Hematopoietic multipotent progenitor cell treated with erythropoietin and hydrocortisone succinate and interleukin-3 and kit ligand, for 17 days (in vitro differentiated cells): ENCODE results near the gene IL1A.

Experiments used
- DNase-seq: peaks from one replicate; pipeline ENCODE4 v3.0.0-alpha.2; 2015; ENCODE audit warnings: low spot score

IL1A gene

DNA sequence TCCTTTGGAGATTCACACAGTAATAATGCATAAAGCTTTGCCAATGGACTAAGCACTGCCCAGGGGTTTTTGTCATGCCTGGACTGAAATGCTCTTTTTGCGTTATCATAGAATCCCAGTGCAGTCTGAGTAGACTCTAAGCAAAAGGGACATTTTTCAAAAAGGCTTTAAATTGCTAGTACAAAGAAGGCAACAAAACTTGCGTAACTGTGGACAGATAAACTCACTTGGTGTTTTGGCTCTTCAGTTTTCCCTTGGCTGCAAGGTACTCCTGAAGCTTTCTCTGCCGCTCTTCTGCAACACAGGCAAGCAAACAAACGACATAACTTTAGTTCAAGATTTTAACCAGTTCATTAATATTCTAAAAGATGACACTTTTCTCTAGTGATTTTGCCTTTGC lies 22.0 kb downstream of the IL1A start:
- no peak for DNase-seq

DNA sequence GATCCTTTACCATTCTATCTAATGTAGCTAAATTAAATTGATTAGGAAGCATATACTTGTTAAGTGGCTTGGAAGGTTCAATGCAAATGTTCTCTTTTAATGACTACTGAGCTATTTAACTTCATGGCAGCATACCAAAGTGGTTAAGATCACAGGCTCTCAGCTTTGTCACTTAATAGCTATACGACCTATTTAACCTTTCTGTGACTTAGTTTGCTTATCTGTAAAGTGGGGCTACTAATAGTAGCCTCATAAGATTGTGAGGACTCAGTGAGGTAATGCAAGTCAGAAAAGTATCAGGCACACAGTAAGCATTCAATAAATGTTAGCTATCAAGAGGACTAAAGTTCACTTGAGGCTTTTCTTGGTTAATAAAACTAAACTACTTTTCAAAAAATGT lies 24.1 kb downstream of the IL1A start:
- DNase-seq: no peak

DNA sequence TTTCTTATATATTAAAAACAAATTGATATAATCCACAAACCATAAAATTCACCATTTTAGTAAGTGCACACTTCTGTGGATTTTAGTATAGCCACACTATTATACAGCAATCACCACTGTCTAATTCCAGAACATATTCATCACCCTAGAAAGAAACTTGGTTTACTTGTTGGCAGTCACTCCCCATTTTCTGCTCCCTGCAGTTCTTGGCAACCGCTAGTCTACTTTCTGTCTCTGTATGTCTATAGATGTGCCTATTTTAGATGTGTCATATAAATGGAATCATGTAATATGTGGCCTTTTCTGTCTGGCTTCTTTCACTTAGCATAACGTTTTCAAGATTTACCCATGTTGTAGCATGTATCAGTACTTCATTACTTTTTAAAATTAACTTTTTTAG lies 25.6 kb downstream of the IL1A start:
- no peak for DNase-seq

DNA sequence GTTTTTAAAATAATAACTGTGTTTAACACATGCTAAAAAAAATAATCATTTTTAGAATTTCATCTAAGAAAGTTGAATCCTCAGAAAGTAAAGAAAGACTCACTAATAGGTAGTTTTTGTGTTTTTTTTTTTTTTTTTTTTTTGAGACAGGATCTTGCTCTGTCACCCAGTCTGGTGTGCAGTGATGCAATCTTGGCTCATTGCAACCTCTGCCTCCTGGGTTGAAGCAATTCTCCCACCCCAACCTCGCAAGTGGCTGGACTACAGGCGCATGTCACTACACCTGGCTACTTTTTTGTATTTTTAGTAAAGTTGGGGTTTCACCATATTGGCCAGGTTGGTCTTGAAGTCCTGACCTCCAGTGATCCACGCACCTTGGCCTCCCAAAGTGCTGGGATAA lies 27.0 kb downstream of the IL1A start:
- no peak for DNase-seq

DNA sequence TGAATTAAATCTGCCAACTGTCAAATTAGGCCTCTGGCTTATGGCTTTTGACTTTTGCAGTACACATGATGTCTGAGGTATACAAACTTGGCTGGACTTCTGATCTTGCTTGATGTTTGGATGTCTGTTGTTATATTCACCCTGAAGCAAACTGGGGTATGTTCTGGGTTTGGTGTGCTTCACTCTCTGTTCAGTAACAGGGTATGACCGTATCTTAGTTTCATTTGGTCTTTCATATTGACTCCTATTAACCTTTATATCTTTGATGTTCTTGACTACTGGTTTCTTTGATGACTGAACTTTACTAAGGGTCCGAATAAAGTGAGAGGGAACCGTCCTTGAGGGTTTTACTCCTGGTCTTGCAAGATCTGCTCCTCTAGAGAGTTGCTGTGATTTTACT lies 28.1 kb downstream of the IL1A start:
- no peak for DNase-seq

- no peak for DNase-seq
Measured at GRCh38 chr2:112755444-112755843, 28.8 kb downstream of the IL1A start.

DNA sequence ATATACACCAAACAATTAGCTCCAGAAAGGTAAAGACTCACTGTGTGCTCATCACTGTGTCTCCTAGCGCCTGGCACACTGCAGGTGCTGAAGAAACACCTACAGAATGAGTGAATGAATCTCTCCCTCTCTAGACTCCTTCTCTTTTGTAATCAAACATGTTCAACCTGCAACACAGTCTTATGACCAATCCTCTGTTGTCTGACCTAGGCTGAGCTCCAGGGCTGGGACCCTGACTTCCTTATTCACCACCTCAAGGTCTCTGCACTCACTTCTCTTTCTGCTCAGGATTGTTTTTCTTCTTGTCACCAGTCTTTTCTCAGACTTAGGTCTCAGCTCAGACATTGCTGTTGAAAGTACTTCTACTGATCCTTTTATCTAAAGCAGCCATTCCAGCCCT lies 29.7 kb downstream of the IL1A start:
- no peak for DNase-seq

DNA sequence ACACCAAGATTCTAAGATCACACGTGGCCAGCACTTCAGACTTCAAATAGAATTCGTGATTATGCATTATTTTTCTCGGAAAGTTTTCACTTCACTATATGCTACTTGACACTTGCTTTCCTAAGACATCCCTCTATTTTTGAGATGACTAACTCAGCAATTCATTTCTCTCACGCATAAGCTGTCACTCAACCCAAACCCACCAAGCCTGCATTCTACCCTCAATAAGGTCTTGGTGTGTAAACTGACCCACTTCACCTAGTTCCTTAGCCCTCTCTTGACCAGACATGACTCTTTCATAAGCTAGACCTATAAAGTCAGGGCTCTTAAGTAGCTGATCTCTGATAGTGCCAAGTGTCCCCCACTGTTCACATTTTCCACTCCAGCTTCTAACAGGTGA lies 31.6 kb downstream of the IL1A start:
- DNase-seq: no peak

GRCh38 chr2:112751451-112752197 lies 32.7 kb downstream of the IL1A start:
- DNase-seq: no peak

- DNase-seq: no peak
Measured at GRCh38 chr2:112750560-112750843, 33.8 kb downstream of the IL1A start.

DNA sequence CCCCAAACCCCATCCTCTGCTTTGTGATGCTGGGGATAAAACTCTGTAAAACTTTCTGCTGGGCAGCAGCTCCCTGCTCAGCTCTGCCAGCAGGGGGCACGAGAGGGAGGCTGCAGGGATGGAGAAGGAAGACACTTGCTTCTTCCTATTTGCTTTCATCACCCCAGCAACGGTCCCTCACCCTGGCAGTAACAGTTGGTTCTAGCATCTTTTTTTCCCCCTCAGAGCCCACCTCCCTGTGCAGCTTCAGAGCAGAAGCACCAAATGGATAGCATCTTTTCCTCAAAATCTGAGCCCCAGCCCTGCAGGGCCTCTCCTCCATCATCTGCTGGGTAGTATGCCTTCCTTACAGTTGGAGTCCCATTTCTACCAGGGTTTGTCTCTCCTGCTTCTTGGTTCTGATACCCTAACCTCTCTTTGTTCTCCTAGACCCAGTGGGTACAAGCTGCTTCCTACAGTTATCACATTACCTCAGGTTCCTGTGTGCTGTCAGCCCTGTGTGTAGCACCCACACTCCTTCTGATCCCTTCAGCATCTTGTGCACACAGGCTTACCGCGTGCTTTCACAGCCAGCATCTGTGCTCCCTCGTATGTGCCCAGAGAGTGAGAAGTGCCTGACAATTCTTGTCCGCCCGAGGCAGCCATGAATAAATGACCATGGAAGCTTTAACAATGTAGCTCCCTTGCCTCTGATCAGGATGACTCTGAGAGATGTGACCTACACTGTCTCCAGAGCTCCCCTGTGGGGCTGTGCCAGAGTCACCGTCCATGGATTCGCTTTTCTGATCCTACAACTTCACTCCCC lies 34.3 kb downstream of the IL1A start:
- peak; percentile 64 for DNase-seq

DNA sequence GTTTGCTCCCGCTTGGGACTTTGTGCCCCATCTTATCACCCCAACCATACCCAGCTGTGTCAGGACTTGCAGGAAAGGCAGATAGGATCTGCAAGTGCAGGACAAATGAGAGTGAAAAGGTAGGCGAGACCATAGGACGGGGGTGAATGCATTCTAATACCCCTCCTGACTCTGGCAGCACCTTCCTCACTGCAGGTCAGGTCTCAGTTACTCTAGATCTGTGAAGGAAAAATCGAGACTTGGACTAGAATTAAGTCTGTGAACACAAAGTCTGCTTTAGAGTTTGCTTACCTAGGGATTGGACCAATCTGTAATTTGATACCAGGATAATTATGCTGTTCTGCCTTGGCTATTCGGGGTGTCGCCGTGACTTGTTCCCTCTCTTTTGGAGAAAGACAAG lies 43.8 kb downstream of the IL1A start:
- DNase-seq: no peak

DNA sequence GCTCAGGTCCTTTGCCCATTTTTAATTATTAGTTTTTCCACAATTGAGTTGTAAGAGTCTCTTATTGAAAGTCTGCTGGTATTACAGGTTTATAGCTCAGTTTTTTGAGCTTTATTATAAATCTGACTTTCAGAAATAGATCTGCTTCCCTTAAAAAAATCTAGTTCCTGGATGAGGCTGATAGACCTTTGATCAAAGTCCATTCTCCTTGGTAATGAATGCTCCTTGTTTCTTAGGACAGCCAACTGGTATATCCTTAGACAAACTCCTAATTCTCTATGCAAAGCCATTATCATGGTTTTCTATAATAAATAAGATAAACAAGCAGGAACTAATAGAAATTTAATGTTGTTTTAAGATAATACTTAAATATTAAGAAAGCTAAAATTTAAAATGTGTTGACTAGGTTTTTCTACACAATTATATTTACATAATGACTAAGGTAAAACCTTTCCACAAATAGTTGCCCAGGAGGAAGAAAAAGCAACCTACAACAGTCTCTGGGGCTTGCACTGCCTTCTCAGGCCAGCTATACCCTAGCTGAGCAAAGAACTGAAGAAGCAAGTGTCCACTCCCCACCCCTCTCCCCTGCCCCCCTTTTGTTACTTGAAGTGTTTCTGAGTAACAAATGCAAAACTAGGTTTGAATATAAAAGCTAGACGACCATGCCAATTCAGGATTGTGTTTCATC lies 46.6 kb downstream of the IL1A start:
- DNase-seq: no peak

- DNase-seq: no peak
Measured at GRCh38 chr2:112733871-112734270, 50.4 kb downstream of the IL1A start.

- DNase-seq: no peak
Measured at GRCh38 chr2:112733456-112733855, 50.8 kb downstream of the IL1A start.

DNA sequence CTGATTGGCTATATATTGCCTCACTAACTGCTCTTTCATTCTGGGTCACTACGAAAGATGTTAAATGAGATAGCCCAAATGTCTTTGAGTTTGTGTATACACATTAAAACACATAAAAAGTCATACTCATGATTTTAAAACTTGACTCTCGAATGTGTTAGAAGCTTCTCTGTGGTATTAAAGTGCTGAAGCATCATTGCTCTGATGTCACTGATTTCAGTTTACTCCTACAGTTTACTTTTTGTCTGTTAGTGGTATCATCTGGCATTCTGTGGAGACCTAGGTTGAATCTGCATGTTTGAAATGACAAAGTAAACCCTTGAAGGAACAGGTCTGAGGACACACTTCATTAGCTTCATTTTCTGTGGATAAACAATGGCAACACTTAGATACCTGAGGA lies 52.8 kb downstream of the IL1A start:
- DNase-seq: no peak

DNA sequence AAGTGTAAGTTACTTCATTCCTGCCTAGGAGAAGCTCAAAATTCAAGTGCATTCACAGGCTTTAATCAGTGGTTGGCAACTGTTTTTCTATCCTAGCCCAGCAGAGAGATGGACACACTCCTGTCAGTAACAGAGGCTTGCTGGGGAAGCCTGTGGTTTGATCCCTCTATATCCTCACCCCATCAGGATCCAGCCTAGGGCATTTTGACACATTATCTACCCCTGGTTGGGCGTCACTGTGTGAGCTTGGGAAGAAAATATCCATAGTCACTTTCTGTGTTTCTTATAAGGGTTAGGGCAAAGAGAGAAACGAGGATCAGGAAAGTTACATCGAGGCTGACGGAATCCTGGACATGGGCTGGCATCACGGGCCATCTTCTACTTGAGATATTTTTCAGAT lies 53.5 kb downstream of the IL1A start:
- no peak for DNase-seq

- DNase-seq: no peak
Measured at GRCh38 chr2:112730216-112730615, 54.1 kb downstream of the IL1A start.

DNA sequence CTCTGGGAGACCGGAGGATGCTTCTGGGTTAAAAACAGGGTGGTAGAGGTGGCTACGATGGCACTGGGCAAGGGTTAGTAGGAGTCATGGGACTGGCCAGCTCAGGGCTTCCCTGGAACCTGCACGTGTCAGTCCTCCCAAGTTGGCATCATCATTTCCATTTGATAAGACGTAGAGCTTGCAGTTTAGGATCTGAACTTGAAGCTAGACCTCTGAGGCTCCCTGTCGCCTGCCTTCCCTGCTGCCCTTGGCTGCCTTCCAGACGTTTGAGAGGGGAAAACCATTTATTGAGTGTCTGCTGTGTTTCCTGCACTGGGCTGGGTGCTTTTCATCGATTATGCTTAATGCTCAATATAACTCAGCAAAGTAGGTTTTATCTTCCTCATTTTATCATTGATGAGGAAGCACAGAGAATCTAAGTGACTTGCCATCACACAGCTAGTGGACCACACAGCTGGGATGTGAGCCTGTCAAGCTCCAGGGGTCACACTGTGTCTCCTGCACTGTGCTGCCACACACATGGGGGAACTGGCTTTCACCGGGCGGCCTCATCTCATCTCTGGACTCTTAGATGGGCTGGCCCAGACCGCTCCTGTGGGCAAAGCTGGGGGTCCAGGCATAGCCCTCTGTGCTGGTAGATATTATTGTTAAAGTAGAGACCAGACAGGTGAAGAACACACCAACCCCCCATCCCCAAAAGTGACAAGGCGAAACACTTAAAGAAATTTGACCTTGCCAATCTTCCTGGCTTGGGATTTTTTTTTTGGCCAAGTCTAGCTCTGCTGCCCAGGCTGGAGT lies 55.7 kb downstream of the IL1A start:
- peak; percentile 20 for DNase-seq

- DNase-seq: no peak
Measured at GRCh38 chr2:112728029-112728362, 56.3 kb downstream of the IL1A start.

- no peak for DNase-seq
Measured at GRCh38 chr2:112727276-112728028, 56.8 kb downstream of the IL1A start.
